Measurements from ENCODE around the gene BMPR1B.
"Not testable (repeated sequence)": the region's sequence is repeated elsewhere in the genome, so short reads cannot be mapped to it uniquely, and the experiment has no call there.

The BMPR1B gene

DNA sequence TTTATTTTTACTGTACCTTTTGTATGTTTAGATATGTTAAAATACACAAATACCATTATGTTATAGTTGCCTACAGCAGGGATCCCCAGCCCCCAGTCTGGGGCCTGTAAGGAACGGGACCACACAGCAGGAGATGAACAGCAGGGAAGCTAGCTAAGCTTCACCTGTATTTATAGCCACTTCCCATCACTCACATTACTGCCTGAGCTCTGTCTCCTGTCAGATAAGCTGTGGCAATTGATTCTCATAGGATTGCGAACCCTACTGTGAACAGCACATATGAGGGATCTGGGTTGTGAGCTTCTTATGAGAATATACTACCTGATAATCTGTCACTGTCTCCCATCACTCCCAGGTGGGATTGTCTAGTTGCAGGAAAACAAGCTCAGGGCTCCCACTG, 73.9 kb downstream of the BMPR1B start:
- no peak for DNase-seq (ENCODE audit: low read depth in 3 of 3, low spot score in 1 of 3)

DNA sequence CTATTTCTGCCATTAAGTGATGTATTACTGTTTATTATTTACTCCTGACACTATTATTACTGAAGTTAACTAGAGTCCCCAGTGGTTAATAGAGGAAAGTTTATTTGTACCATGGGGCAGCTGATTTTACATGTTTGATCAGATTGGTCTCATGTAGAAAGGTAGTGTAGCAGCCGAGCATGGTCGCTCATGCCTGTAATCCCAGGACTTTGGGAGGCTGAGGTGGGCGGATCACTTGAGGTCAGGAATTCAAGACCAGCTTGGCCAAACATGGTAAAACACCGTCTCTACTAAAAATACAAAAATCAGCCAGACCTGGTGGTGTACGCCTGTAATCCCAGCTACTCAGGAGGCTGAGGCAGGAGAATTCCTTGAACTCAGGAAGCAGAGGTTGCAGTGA, 74.6 kb downstream of the BMPR1B start:
- DNase-seq (ENCODE audit: low read depth in 3 of 3, low spot score in 1 of 3), result not testable (repeated sequence)

DNA sequence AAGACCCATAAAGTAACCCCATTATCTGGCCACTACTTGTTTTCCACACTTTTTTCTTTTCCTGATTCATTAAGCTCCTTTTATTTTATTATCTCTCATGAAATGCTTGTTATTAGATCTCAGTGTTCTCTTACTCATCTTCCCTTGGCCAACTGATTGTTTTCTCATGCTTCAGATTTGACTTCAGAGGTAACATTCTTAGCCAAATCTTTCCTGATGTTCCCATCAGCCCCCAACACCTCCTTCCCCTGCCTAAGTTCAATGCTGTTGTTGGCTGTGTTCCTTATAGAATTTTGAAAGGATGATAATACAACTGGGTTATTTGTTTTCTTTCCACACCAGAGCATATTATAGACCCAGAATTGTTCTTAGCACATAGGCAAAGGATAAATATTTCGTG, 75.6 kb downstream of the BMPR1B start:
- no peak for DNase-seq (ENCODE audit: low read depth in 3 of 3, low spot score in 1 of 3)

DNA sequence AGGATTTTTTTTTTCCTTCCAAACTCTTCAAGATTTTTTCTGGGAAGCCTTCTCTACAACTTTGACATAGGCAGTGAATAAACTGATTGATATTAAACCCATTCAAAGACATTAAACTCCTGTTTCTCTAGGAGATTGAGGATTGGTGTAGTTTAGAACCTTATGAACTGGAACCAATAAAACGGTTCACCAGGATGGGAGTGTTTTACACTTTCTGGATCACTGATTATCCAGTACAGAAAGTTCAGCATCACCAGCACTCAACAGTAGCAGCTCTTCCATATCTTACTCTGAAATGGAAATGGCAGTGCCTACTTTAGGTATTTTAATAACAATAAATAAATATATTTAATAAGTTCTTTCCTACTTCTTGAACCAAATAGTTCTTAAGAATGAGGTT, 76.7 kb downstream of the BMPR1B start:
- no peak for DNase-seq (ENCODE audit: low read depth in 3 of 3, low spot score in 1 of 3)

DNA sequence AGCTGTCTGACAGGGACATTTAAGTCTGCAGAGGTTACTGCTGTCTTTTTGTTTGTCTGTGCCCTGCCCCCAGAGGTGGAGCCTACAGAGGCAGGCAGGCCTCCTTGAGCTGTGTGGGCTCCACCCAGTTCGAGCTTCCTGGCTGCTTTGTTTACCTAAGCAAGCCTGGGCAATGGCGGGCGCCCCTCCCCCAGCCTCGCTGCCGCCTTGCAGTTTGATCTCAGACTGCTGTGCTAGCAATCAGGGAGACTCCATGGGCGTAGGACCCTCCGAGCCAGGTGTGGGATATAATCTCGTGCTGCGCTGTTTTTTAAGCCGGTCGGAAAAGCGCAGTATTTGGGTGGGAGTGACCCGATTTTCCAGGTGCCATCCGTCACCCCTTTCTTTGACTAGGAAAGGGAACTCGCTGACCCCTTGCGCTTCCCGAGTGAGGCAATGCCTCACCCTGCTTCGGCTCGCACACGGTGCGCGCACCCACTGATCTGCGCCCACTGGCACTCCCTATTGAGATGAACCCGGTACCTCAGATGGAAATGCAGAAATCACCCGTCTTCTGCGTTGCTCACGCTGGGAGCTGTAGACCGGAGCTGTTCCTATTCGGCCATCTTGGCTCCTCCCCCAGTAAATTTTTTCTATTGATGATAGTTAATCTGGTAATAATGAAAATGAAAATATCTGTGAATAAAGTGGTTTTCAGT, 83.6 kb downstream of the BMPR1B start:
- DNase-seq (ENCODE audit: low read depth in 3 of 3, low spot score in 1 of 3), result not testable (repeated sequence)

DNA sequence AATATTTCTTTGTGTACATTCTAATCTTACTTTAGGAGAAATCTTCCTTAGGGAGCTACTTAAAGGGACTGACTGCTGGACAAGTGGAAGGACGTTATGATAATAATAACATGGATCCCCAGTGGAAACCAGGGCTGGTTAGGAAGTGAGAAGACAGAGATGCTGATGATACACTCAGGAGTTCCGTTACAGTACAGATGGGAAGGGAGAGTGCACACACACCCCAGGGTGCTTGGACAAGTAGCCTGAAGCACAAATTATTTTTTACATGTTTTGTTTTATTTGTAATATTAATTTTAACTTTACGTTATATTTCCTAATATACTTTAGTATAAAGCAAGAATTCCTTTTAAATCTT, 84.1 kb downstream of the BMPR1B start:
- no peak for DNase-seq (ENCODE audit: low read depth in 3 of 3, low spot score in 1 of 3)

DNA sequence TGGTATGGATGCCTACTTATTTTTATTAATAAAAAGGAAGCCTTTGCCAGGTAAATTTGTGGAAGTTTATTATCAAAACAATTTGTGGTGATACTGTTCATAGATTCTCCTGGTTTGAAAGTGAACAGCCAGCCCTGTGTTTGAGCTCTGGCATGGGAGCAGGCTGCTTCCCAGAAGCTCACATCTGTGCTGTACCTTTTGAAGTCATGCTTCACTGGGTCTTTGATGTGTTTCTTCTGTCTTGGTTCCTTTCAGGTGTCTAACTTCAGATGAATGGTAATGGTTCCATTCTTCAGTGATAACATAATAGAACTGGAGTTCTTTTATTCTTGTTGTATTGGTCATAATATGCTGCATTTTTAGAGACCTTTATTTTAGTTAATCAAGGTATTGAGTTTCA, 85.5 kb downstream of the BMPR1B start:
- no peak for DNase-seq (ENCODE audit: low read depth in 3 of 3, low spot score in 1 of 3)

DNA sequence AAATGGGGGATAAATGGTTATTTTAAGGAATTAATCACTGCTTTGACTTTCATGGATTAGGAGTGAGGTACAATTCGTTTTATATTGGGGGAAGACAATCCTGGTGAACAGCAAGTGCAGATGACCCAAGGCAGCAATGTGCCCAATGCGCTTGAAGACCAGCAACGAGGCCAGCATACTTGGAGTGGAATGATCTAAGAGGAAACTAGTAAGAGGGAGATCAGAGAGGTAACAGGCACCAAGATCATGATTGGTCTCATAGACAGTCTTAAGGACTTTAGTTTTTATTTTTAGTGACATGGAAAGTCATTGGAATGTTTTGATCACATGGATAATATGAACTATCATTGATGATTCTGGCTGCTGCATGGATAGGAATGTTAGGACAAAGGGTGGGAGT, 90.6 kb downstream of the BMPR1B start:
- no peak for DNase-seq (ENCODE audit: low read depth in 3 of 3, low spot score in 1 of 3)

DNA sequence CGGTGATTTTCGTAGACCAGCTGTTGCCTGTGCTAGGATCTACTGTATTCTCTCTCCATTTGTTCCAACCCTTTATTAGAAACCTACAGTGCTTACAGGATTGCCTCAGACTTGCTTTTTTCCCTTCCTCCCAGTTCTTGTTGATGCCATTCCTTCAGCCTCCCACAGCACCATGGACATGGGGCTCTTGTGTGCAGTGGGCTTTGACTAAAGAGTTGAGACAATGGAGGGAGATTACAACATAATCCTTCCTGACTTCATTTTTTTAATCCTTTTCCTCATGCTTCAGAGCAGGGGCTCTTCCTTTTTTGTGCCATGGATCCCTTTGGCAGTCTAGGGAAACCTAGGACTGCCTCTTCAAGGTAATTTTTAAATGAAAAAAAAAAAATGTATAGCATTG, 92.1 kb downstream of the BMPR1B start:
- no peak for DNase-seq (ENCODE audit: low read depth in 3 of 3, low spot score in 1 of 3)

DNA sequence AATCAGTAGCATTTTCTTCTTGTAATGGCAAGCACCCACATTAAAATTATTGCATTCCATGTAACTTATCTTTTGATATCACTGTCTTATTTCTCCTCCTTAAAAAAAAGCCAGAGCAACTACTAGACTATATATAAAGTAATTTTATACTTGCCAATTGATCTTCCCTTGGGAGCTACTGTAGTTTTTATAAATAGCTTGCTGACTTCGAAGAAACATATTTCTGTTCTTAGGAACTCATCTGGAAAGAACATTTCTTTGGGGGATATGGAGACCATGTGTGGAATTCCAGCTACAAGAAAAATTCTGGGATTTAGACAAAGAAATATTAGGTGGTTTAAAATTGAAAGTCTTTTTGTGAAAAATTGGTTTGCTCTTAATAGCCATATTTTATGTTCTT, 94.9 kb downstream of the BMPR1B start:
- DNase-seq (ENCODE audit: low read depth in 3 of 3, low spot score in 1 of 3), result no peak

DNA sequence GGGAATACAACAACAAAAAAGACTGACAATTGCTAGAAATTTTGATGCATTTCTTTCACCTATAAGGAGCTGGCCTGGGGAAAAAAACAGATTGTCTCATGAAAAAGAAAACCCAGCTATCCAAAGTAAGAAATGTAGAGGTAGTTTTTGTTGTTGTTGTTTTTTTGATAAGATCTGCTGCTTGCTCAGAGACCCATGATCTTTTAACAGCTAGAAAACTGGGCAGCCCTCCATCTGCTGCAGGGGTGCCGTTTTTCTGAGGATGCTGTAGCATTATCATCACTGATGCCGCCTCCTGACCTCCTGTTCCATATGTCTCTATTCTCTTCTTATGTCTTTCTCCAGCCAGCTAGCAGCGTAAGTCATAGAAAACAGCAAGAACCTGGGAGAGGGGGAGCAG, 98.3 kb downstream of the BMPR1B start:
- no peak for DNase-seq (ENCODE audit: low read depth in 3 of 3, low spot score in 1 of 3)

DNA sequence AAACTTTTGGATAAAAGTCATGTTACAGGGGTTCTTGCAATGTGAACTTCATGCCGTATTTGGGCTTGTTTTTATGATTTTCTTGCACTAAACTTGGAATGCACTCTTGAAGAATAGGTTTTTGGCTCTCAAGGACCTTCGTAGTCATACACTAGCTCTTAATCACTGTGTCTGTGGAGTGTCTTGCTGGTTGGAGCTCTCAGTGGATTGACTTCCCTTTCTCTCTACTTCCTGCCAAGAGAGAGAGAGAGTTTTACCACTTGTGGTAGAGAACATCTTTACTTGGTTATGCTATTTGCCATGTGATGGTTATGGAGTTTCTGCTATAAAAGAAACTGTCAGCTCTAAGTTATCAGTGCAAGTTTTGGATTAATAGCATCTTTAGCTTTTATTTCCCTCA, 112.4 kb downstream of the BMPR1B start:
- no peak for DNase-seq (ENCODE audit: low read depth in 3 of 3, low spot score in 1 of 3)

DNA sequence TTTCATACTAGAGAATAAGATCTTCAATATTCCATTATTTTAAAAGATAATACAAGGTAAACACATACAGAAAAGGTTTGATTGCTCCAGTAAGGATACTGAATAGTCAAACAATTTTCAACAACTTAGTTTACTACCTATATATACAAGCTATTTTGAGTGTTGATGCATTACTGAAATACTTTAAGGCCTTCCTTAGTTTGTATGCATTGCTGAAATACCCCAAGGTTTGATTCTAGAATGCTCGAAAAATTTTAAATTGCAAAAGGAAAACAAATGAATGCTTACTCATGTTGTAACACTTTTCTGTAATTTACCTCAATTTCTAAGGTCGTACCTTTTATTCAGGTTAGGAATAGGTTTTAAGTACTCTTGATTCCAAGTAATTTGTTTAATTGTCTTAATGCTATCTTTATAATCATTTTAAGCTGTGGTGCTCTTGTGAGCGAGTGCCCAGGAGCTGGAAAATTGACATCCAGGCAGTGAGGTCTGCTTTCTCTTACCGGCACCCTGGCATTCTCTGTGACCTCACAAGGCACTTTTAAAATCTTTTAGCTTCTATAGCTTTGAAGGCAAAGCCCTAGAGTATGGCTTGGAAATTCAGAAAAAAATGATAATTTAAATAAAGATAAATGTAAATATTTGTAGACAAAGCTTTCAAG, 114.0 kb downstream of the BMPR1B start:
- no peak for DNase-seq (ENCODE audit: low read depth in 3 of 3, low spot score in 1 of 3)

DNA sequence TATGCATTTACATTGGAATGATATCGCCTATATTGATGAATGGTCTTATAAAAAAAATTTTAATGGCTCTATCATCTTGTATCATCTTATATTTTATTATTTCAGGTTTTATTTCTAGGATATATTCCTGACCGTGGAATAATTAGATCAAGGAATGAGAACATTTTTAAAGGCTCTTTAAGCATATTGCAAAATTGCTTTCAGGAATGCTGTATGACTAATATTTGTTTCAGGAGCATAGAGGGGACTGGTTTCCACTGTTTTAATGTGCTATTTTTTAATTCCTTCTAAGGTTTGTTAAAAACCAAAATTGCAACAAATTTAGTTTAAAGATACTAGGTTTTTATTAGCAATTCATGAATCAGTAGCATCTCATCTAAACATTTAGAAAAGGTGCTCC, 120.2 kb downstream of the BMPR1B start:
- no peak for DNase-seq (ENCODE audit: low read depth in 3 of 3, low spot score in 1 of 3)

DNA sequence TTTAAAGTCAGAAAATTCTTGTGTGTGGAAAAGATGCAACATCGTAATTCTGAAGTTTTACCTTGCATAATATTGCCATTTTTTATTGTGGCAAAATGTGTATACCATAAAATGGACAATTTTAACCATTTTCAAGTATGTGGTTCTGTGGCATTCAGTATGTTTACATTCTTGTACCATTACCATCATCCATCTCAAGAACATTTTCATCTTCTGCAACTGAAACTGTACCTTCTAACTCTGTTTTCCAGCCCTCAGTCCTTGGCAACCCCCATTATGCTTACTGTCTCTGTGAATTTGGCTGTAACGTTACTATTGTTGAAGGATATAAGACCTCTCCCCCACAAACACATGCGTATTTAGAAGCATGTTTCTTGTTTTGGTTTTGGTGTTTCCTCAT, 123.2 kb downstream of the BMPR1B start:
- DNase-seq (ENCODE audit: low read depth in 3 of 3, low spot score in 1 of 3), result no peak

DNA sequence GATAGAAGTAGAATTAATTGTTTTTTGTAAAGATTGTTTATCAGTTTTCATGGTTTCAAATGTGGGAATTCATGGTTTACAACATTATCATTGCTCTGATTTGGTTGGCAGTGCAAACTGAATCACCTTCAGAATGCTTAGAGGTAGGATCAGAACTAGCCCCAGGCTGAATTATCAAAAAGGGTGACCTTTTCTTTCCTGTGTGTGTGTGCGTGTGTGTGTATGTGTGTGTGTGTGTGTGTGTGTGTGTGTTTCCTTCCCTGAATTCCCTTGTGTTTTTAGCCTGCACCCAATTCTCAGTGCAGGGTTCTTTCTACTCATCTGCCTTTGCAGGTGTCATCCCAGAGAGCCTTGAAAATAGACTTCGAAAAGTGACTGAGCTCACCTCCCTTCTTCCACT, 125.0 kb downstream of the BMPR1B start:
- DNase-seq (ENCODE audit: low read depth in 3 of 3, low spot score in 1 of 3), result no peak

DNA sequence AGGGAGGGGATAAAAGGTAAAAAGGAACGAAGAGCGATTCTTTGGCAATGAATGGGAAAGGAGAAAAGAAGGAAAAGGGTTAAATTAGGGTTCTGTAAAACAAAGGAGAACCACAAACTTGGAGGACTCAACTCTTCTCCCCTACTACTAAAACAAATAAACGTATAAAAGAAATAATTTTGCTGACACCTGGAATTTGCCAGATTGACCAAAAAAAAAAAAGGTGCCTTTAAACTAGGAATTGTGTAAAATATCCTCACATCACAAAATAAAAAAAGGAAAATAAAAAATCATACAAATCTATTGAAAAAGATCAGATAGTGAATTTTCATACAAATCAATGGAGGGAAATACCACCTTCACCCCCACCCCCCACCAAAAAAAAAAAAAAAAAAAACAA, 129.3 kb downstream of the BMPR1B start:
- no peak for DNase-seq (ENCODE audit: low read depth in 3 of 3, low spot score in 1 of 3)

DNA sequence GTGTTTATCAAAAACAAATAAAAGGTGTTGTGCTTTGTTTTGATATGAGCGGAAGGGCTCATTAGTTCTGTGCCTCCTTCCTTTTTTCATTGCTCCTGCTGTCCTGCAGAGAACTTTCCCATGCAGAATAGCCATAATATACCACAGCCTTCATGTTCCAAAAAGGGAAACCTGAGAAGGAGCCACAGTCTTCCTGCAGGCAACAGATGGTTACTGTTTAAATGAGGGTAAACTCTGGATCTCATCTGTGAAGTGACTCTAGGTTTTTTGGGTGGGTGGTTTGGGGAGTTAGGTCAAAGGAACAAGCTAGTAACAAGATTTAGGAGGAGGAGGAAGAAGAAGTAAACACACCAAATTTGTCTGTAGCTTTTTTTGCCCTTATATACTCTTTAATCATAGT, 131.8 kb downstream of the BMPR1B start:
- no peak for DNase-seq (ENCODE audit: low read depth in 3 of 3, low spot score in 1 of 3)

DNA sequence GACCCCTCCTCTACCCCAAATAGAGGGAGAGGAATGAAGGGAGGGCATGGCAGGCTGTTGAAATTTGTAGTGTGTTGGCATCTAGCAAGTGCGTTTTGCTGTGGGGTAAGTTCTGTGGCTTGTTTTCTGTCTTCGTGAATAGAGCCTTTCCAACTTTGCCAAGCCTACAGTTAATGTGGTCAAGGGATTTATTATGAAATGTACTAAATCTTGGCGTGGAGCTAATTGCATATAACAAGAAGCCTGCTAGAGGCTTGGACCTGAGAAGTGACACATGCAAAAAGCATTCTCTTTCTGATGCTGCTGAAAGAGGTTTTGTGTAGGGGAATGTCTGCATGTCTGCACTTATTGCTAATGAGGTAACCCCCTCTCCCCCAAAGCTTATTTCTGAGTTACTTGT, 132.2 kb downstream of the BMPR1B start:
- DNase-seq (ENCODE audit: low read depth in 3 of 3, low spot score in 1 of 3), result no peak

DNA sequence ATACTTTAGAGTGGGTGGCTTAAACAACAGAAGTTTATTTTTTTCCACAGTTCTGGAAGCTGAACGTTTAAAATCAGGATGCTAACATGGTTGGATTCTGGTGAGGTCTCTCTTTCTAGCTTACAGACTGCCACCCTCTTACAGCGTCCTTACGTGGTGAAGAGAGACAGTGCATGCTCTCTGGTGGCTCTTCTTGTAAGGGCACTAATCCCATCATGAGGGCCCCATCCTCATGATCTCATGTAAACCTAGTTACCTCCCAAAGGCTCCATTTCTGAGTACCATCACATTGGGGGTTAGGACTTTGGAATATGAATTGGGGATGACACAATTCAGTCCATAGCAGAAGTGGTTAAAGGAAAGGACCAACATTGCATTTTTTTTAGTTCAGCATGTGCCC, 132.8 kb downstream of the BMPR1B start:
- DNase-seq (ENCODE audit: low read depth in 3 of 3, low spot score in 1 of 3), result no peak

DNA sequence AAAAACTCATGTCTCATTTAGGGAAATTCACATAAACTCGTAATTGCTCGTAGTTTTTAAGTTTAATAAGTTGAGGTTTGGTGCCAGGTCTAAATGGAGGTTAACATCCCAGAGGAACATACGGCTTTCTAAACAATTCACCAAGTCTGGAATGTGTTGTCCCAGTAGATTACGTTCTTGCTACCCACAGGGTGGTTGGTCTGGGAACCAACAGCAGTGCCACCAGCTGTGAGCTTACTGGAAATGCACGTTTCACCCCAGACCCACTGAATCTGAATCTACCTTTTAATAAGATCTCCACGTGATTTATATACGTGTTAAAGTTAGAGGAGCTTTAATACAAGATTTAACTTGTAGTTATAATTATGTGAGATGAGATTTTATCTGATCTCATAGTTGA, 134.3 kb downstream of the BMPR1B start:
- no peak for DNase-seq (ENCODE audit: low read depth in 3 of 3, low spot score in 1 of 3)

DNA sequence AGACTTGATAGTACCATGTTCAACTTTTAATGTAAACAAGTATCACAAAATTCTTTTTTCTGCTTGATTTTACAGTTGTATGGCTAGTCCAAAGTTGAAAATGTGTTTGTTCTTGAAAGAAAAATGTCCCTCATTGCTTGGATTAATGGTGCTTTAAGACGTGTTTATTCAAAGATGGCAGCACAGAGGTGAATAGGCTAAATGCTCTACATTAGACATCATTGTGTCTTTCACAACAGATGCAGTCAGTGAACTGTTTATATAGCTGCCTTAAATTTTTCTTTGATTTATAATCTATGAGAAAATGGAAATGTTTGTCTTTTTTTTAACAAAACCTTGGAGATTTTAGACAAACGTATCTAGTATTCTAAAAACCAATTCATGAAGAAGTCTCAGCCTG, 137.3 kb downstream of the BMPR1B start:
- DNase-seq (ENCODE audit: low read depth in 3 of 3, low spot score in 1 of 3), result no peak

DNA sequence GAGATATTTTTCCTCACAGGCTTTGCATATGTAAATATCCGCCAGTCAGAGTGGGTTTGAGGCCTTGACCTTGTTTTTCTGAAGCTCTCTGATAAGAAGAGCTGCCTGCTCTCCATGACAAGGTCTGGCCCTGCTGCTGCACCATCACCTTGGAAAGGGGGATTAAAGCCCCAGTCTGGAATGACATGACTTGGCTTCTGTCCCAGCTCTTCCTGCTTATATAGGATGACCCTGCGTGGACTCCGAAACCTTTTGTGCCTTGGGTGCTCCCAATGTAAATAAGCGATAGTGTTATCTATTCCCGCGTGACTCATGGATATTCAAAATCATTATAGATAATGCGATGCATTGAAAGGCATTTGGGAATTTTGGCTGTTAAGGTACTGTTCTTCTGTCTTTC, 139.3 kb downstream of the BMPR1B start:
- DNase-seq (ENCODE audit: low read depth in 3 of 3, low spot score in 1 of 3), result no peak

All from stimulated activated CD4-positive, alpha-beta T cell treated with anti-CD3 and anti-CD28 coated beads, TNF-alpha, amount 100 ng/mL, for 1 hour (primary cell).